Hepatocyte (in vitro differentiated cells): ENCODE measurements around the gene TBL1X. TPM values are rescaled to one million over a fixed set of nuclear protein-coding genes. Genes with fewer than 3 reads are reported as not detected.

ENCODE experiments used
- DNase-seq: peaks from one replicate; pipeline ENCODE4 v3.0.0-alpha.2; 2016; ENCODE audit warnings: low spot score
- H2AFZ ChIP-seq: fragments of 200-600 bp; sonication (generic); 2 replicates; pipeline ENCODE4 v1.6.0; 2016; ENCODE audit warnings: antibody characterized with exemption, mild to moderate bottlenecking
- H3K27ac ChIP-seq: fragments of 200-600 bp; sonication (generic); 2 replicates; pipeline ENCODE4 v1.5.1; 2016; ENCODE audit warnings: mild to moderate bottlenecking
- H3K27me3 ChIP-seq: fragments of 200-600 bp; sonication (generic); 2 replicates; pipeline ENCODE4 v1.6.1; 2016
- H3K36me3 ChIP-seq: fragments of 200-600 bp; sonication (generic); replicated peaks from 2 replicates; pipeline ENCODE4 v1.5.1; 2016; ENCODE audit warnings: low read depth; ENCODE audit not compliant: insufficient read depth
- H3K4me1 ChIP-seq: fragments of 200-600 bp; sonication (generic); 2 replicates; pipeline ENCODE4 v1.5.1; 2016; ENCODE audit warnings: mild to moderate bottlenecking, moderate library complexity; ENCODE audit not compliant: insufficient read depth
- H3K4me2 ChIP-seq: fragments of 200-600 bp; sonication (generic); 2 replicates; pipeline ENCODE4 v1.6.0; 2016
- H3K4me3 ChIP-seq: fragments of 200-600 bp; sonication (generic); 2 replicates; pipeline ENCODE4 v1.5.1; 2016; ENCODE audit warnings: mild to moderate bottlenecking
- H3K79me2 ChIP-seq: fragments of 200-600 bp; sonication (generic); 2 replicates; pipeline ENCODE4 v1.6.0; 2017; ENCODE audit warnings: mild to moderate bottlenecking
- H3K9me2 ChIP-seq: fragments of 200-600 bp; sonication (generic); replicated peaks from 2 replicates; pipeline ENCODE4 v1.6.0; 2017; ENCODE audit warnings: mild to moderate bottlenecking; ENCODE audit not compliant: insufficient read depth
- H3K9me3 ChIP-seq: fragments of 200-600 bp; sonication (generic); 2 replicates; pipeline ENCODE4 v1.5.1; 2016; ENCODE audit warnings: low read depth, mild to moderate bottlenecking
- H4K20me1 ChIP-seq: fragments of 200-600 bp; sonication (generic); 2 replicates; pipeline ENCODE4 v1.6.0; 2016; ENCODE audit warnings: mild to moderate bottlenecking; ENCODE audit not compliant: insufficient read depth, poor library complexity, severe bottlenecking
- CTCF ChIP-seq: fragments of 200-600 bp; sonication (generic); IDR thresholded peaks from 2 replicates; pipeline ENCODE4 v1.5.1; 2016; ENCODE audit warnings: antibody characterized with exemption, mild to moderate bottlenecking; ENCODE audit not compliant: poor library complexity
- EZH2 ChIP-seq: fragments of 200-600 bp; sonication (generic); IDR thresholded peaks from 2 replicates; pipeline ENCODE4 v1.6.1; 2016; ENCODE audit warnings: antibody characterized with exemption, mild to moderate bottlenecking, borderline replicate concordance
- EZH2phosphoT487 ChIP-seq: fragments of 200-600 bp; sonication (generic); IDR thresholded peaks from one replicate; pipeline ENCODE4 v1.6.1; 2018; ENCODE audit warnings: antibody characterized with exemption, mild to moderate bottlenecking, low read depth, moderate library complexity; ENCODE audit not compliant: unreplicated experiment, severe bottlenecking
- WGBS: methylation state at CpG from one replicate; pipeline ENCODE4 v1.1.6; 2016; ENCODE audit warnings: low lambda C conversion rate; ENCODE audit errors: missing lambda C conversion rate; 5-methylcytosine and 5-hydroxymethylcytosine counted together
- polyA plus RNA-seq: library from polyadenylated mRNA; unstranded; fragments of >200 nt; fragmentation: Nextera tagmentation; extraction: Ambion mirVana; gene quantifications from 2 replicates; pipeline ENCODE4 v1.2.1, GENCODE V29; 2016
- total RNA-seq: library from RNA; depleted of rRNA; stranded (reverse); fragments of >200 nt; gene quantifications from 2 replicates; pipeline ENCODE4 v1.2.3, GENCODE V29; 2014

The TBL1X gene
- total and polyA plus RNA-seq, 2 experiments from 2014 or later, result 14.9 to 16.0 TPM

- Histone ChIP-seq H3K27ac (no peak overlapping the region), H3K79me2 (no peaks in the 10 kb centered on the region)
- 89% methylated on average over 12 of the region's 12 CpGs for WGBS
Measured at GRCh38 chrX:9698576-9698975, 233.7 kb downstream of the TBL1X start.

GRCh38 chrX:9700555-9700954, 235.7 kb downstream of the TBL1X start:
- H3K9me2 ChIP-seq, result no peaks in the 10 kb centered on the region
- no peaks in the 10 kb centered on the region for H3K36me3 ChIP-seq
- H3K4me3 ChIP-seq, result no peak overlapping the region
- H3K27me3 ChIP-seq, result no peaks in the 10 kb centered on the region
- H2AFZ ChIP-seq, result no peak overlapping the region
- no peaks in the 10 kb centered on the region for H4K20me1 ChIP-seq
- no peak for DNase-seq
- no peaks in the 10 kb centered on the region for H3K79me2 ChIP-seq
- H3K27ac ChIP-seq, result no peak overlapping the region
- H3K4me1 ChIP-seq, result no peaks in the 10 kb centered on the region
- no peak overlapping the region for H3K4me2 ChIP-seq
- WGBS, result 78% methylated on average over 15 of the region's 15 CpGs
- TF ChIP-seq EZH2phosphoT487 (no peak), EZH2 (no peak), CTCF (no peak)
- H3K9me3 ChIP-seq, result no peaks in the 10 kb centered on the region

More at GRCh38 chrX:9698576-9698975, 233.7 kb downstream of the TBL1X start:
- Histone ChIP-seq H3K4me1 (no peaks in the 10 kb centered on the region), H2AFZ (no peak overlapping the region), H3K9me3 (no peaks in the 10 kb centered on the region), H3K9me2 (no peaks in the 10 kb centered on the region), H4K20me1 (no peaks in the 10 kb centered on the region), H3K4me2 (no peak overlapping the region), H3K27me3 (no peaks in the 10 kb centered on the region), H3K36me3 (no peaks in the 10 kb centered on the region), H3K4me3 (no peak overlapping the region)
- TF ChIP-seq CTCF (no peak), EZH2 (no peak), EZH2phosphoT487 (no peak)
- no peak for DNase-seq

GRCh38 chrX:9701790-9702189, 236.9 kb downstream of the TBL1X start:
- TF ChIP-seq EZH2phosphoT487 (no peak), EZH2 (no peak), CTCF (no peak)
- no peaks in the 10 kb centered on the region for H3K27me3 ChIP-seq
- H3K9me3 ChIP-seq, result no peaks in the 10 kb centered on the region
- DNase-seq, result no peak
- H3K4me2 ChIP-seq, result no peak overlapping the region
- 88% methylated on average over 12 of the region's 12 CpGs for WGBS
- no peaks in the 10 kb centered on the region for H3K4me1 ChIP-seq
- no peaks in the 10 kb centered on the region for H3K79me2 ChIP-seq
- H2AFZ ChIP-seq, result no peak overlapping the region
- no peaks in the 10 kb centered on the region for H3K9me2 ChIP-seq
- H3K27ac ChIP-seq, result no peak overlapping the region
- no peak overlapping the region for H3K4me3 ChIP-seq
- H3K36me3 ChIP-seq, result no peaks in the 10 kb centered on the region
- no peaks in the 10 kb centered on the region for H4K20me1 ChIP-seq

- Histone ChIP-seq H3K27ac (no peak overlapping the region), H3K9me3 (no peaks in the 10 kb centered on the region), H3K4me2 (no peak overlapping the region), H3K4me1 (no peaks in the 10 kb centered on the region), H3K27me3 (no peaks in the 10 kb centered on the region), H3K79me2 (no peaks in the 10 kb centered on the region), H3K9me2 (no peaks in the 10 kb centered on the region), H2AFZ (no peak overlapping the region), H3K36me3 (no peaks in the 10 kb centered on the region), H4K20me1 (no peaks in the 10 kb centered on the region), H3K4me3 (no peak overlapping the region)
- DNase-seq, result no peak
- TF ChIP-seq EZH2phosphoT487 (no peak), CTCF (no peak), EZH2 (no peak)
- WGBS, result 90% methylated on average over 12 of the region's 14 CpGs
Measured at GRCh38 chrX:9703406-9703805, 238.5 kb downstream of the TBL1X start.
